Heart right ventricle (tissue), 16 donors: ENCODE results near the gene RNASEH1. TPM values are rescaled to one million over a fixed set of nuclear protein-coding genes. Genes with fewer than 3 reads are reported as not detected.

Source experiments
- ATAC-seq, 8 donors: fragments of 200-7000 bp; cut with Tn5 transposase; one replicate each; pipeline ENCODE4 v1.9.1; 2020; ENCODE audit warnings: mild to moderate bottlenecking in 8 of 8, moderate library complexity in 8 of 8, moderate number of reproducible peaks in 1 of 8
- DNase-seq, 2 donors: peaks; one replicate each; pipeline ENCODE4 v3.0.0-alpha.2; 2020
- H3K27ac ChIP-seq, 10 donors: fragments of 200-600 bp; sonication (generic) in 2 of 10; one replicate each; pipeline versions ENCODE4 v1.5.0 to v1.8.0; 2020 to 2022; ENCODE audit warnings: mild to moderate bottlenecking in 3 of 10
- H3K27me3 ChIP-seq, 7 donors: fragments of 200-600 bp; one replicate each; pipeline ENCODE4 v1.8.0; 2021 to 2022; ENCODE audit warnings: mild to moderate bottlenecking in 2 of 7
- H3K36me3 ChIP-seq, 9 donors: fragments of 200-600 bp; sonication (generic) in 1 of 9; one replicate each; pipeline versions ENCODE4 v1.5.0 to v1.8.0; 2020 to 2022; ENCODE audit warnings: mild to moderate bottlenecking in 2 of 9
- H3K4me1 ChIP-seq, 9 donors: fragments of 200-600 bp; sonication (generic) in 1 of 9; one replicate each; pipeline versions ENCODE4 v1.5.0 to v1.8.0; 2020 to 2022; ENCODE audit warnings: mild to moderate bottlenecking in 4 of 9
- H3K4me3 ChIP-seq, 10 donors: fragments of 200-600 bp; sonication (generic) in 2 of 10; one replicate each; pipeline versions ENCODE4 v1.5.0 to v1.8.0; 2020 to 2022; ENCODE audit warnings: mild to moderate bottlenecking in 7 of 10, moderate library complexity in 2 of 10
- H3K9me3 ChIP-seq, 11 donors: fragments of 200-600 bp in 10 of 11; sonication (generic) in 2 of 11; one replicate each; pipeline versions ENCODE4 v1.5.0 to v1.8.0; 2013 to 2022; ENCODE audit warnings: mild to moderate bottlenecking in 2 of 11, control low read depth in 1 of 11, moderate library complexity in 1 of 11
- WGBS, 2 donors: extraction: QIAGEN DNeasy Blood & Tissue Kit; methylation state at CpG; one replicate each; pipeline ENCODE4 v1.1.7; 2013; ENCODE audit warnings: inconsistent platforms in 1 of 2; 5-methylcytosine and 5-hydroxymethylcytosine counted together
- intact Hi-C, 10 donors: fragments of 100-400 bp; cut with DNase I; formaldehyde crosslinking; loops; one replicate each; pipeline versions ENCODE4 v1.11.1 to v1.14.2; 2022
- polyA plus RNA-seq, 2 donors: library from polyadenylated mRNA; stranded (reverse); fragments of 200-250 nt; gene quantifications; one replicate each; pipeline ENCODE4 v1.2.3, GENCODE V29; 2013
- total RNA-seq, 10 donors: library from RNA; stranded (reverse); fragmentation: NEBNext Ultra II Directional in 3 of 10; extraction: Animal tissue kit (Norgen Biotek cat#: 25700) in 3 of 10; gene quantifications; one replicate each; pipeline versions ENCODE4 v1.2.1 to v1.2.4, GENCODE V29; 2021 to 2023
- TF ChIP-seq, protein P1 (sequence below), 9 donors: fragments of 200-600 bp; sonication (generic) in 2 of 9; IDR thresholded peaks; one replicate each; pipeline versions ENCODE4 v1.5.0 to v1.8.0; 2021 to 2022; ENCODE audit warnings: antibody characterized with exemption in 9 of 9, mild to moderate bottlenecking in 5 of 9, moderate library complexity in 1 of 9
- donor health status: Arrhythmogenic right ventricular cardiomyopathy.
- donor health status: ischemic (EF 13 %, LVEDD 7.1; RV severe dilation, severe dysfunction).
- donor health status: healthy with polysubstance abuse.
- donor health status: DM: no; HTN: yes; CAD: no.
- donor health status: DM: no; HTN: no; CAD: no.
- donor health status: ischemic (EF 25% LVEDD 6.9; RV normal size, moderate dysfunction).
- donor health status: ischemic (EF 25% LVEDD 5.7; RV mildly dilated, moderate dysfunction).
- donor health status: healthy.
- donor health status: DM: yes; HTN: yes; CAD: no.
- donor health status: Ischemic cardiomyopathy.
- donor health status: ischemic (EF 35%, LVEDD 5.7; RV mildly dilated, moderate dysfunction).
- donor health status: nonischemic (EF 11% LVEDD 7.7; RV severe dilation, severe dysfunction).
- donor health status: DM: yes; HTN: yes; CAD: no.
- donor health status: PGD.
- donor health status: ischemic (EF 29% LVEDD 5.4; RV normal size, mild dysfunction).
- donor health status: nonischemic (EF 23%, LVEDD 6.1; RV moderate dilation, normal function).

RNASEH1 gene
- total and polyA plus RNA-seq, 12 donors: 8.7 to 24.0 (median 19.3) TPM

DNA sequence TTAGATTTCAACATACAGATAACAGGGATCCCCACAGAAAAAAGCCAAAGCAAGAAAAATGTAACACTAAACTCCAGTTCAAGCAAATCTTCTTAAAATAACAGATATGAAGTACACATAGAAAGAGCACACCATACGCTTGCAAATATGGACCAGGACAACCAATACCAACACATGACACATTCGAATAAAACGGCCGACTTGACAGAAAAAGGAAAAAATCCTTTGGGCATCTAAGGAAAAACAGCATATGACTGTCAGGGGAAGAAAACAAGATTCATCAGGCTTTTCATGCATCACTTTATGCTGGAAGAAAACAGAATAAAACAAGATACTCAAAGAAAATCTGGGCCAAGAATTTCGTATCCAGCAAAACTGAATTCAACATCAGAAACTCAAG lies 16.0 kb downstream of the RNASEH1 start:
- H3K36me3 ChIP-seq: peaks cover 0 to 85% (median 41%) of the 10 kb centered on the region in 9 donors
- H3K27me3 ChIP-seq: no peaks in the 10 kb centered on the region
- peak overlapping the region in 1 of 10 donors; percentile 38 for H3K27ac ChIP-seq
- H3K9me3 ChIP-seq: no peaks in the 10 kb centered on the region
- no peak for ATAC-seq
- intact Hi-C loops: no loop called here
- H3K4me3 ChIP-seq: no peak overlapping the region
- DNase-seq: no peak
- peaks cover 0 to 10% (median 4%) of the 10 kb centered on the region in 9 donors for H3K4me1 ChIP-seq
- TF ChIP-seq, protein P1, sequence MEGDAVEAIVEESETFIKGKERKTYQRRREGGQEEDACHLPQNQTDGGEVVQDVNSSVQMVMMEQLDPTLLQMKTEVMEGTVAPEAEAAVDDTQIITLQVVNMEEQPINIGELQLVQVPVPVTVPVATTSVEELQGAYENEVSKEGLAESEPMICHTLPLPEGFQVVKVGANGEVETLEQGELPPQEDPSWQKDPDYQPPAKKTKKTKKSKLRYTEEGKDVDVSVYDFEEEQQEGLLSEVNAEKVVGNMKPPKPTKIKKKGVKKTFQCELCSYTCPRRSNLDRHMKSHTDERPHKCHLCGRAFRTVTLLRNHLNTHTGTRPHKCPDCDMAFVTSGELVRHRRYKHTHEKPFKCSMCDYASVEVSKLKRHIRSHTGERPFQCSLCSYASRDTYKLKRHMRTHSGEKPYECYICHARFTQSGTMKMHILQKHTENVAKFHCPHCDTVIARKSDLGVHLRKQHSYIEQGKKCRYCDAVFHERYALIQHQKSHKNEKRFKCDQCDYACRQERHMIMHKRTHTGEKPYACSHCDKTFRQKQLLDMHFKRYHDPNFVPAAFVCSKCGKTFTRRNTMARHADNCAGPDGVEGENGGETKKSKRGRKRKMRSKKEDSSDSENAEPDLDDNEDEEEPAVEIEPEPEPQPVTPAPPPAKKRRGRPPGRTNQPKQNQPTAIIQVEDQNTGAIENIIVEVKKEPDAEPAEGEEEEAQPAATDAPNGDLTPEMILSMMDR (IDR thresholded peaks at IDR 0.05): no peak
- WGBS, 2 donors: 94 to 95% methylated on average over 5 of the region's 5 CpGs

DNA sequence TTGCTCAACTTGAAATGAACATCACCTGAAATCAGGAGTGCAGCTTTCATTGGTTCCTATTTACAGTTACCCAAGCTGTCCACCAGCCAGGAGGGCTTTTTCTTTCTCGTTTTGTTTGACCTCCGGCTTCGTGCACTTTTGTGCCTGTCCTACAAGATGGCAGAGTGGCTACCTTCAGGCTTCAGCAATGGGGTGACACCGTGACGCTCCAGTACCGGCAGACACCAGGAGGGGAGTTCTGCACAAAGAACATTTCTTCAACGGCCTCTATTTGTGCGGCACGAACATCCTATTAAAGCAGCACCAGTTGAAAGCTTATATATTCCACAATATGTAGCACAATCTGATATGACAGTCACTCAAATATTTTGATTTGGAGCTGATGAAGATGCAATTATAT lies 18.3 kb downstream of the RNASEH1 start:
- Histone ChIP-seq H3K36me3 (peaks cover 0 to 63% (median 26%) of the 10 kb centered on the region in 9 donors), H3K27ac (no peak overlapping the region), H3K4me3 (no peak overlapping the region), H3K9me3 (no peaks in the 10 kb centered on the region), H3K27me3 (no peaks in the 10 kb centered on the region), H3K4me1 (peaks cover 4 to 32% (median 20%) of the 10 kb centered on the region in 9 donors)
- 84 to 86% methylated on average over 9 of the region's 9 CpGs for WGBS, 2 donors
- TF ChIP-seq, protein P1 (IDR thresholded peaks at IDR 0.05): no peak
- no peak for ATAC-seq
- DNase-seq: no peak
- intact Hi-C loops: no loop called here

DNA sequence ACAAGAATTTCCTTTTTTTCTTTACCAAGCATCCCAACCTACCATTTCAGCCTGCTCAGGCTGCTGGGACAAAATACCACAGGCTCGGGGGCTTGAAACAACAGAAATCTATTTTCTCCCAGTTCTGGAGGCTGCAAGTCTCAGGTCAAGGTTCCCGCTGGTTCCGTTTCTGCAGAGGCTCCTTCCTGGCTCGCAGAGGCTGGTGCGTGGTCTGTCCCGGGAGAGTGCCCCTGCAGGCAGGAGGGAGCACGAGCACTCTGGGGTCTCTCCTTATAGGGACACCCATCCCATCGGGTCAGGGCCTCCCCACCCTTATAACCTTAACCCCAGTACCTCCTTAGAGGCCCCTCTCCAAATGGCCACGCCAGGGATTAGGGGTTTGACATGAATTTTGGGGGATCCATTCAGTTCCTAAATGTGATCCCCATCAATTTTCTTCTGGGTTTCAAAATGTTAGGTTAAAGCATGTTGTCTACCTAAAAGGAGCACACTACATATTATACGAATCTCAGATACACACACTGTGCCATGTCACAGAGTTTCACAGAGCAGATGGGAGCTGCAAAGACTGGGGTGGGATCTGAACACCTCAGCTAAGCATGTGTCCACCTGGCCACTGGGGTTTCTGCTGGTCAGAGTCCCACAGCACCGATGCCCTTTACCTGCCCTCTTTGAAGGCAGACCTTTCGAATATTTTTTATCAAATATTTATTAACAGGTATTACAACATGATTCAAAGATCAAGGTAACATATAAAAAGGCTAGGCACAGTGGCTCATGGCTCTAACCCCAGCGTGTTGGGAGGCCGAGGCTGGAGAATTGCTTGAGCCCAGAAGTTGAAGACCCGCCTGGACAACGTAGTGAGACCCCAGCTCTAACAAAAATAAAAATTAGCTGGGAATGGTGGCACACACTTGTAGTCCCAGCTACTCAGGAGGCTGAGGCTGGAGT lies 21.2 kb downstream of the RNASEH1 start:
- intact Hi-C loops: no loop called here

More for the DNA sequence above, 21.2 kb downstream of the RNASEH1 start:
- H3K9me3 ChIP-seq: no peaks in the 10 kb centered on the region
- DNase-seq (peak; percentile 61 to 68), ATAC-seq (peak; percentile 26 to 73 (median 58))
- peak overlapping the region in 9 of 10 donors; percentile 28 to 64 (median 52) for H3K4me3 ChIP-seq
- H3K4me1 ChIP-seq: peaks cover 4 to 43% (median 22%) of the 10 kb centered on the region in 9 donors
- H3K27ac ChIP-seq: peak overlapping the region; percentile 74 to 98 (median 92)
- no peaks in the 10 kb centered on the region for H3K27me3 ChIP-seq
- 55 to 60% methylated on average over 16 of the region's 16 CpGs for WGBS, 2 donors
- H3K36me3 ChIP-seq: peaks cover 0 to 52% (median 6%) of the 10 kb centered on the region in 9 donors
- TF ChIP-seq, protein P1 (IDR thresholded peaks at IDR 0.05): peak in 8 of 9 donors; percentile 25 to 65 (median 54)
